GM12878 (cell line): Measurements from ENCODE around the gene SNED1. TPM values are rescaled to one million over a fixed set of nuclear protein-coding genes. Genes with fewer than 3 reads are reported as not detected.

Experiments used
- ATAC-seq: fragments of 200-7000 bp; cut with Tn5 transposase; 3 replicates; pipeline ENCODE4 v1.9.1; 2020; ENCODE audit warnings: mild to moderate bottlenecking, moderate library complexity
- BruUV-seq: library from RNA; stranded (reverse); fragments of 400-500 nt; replicated peaks from 2 replicates; lab custom pipeline; 2021; lab: Mats Ljungman, UMichigan
- CTCF ChIA-PET: fragments of 300-600 bp; sonication (Branson Sonifier 250); formaldehyde crosslinking; extraction: SDS; loops from one replicate; lab custom pipeline; 2021; ENCODE audit warnings: inconsistent platforms; lab: Yijun Ruan, JAX
- POLR2A ChIA-PET: fragments of 350-600 bp; formaldehyde crosslinking; extraction: SDS; loops from one replicate; lab custom pipeline; 2021; ENCODE audit warnings: inconsistent platforms; lab: Charles Lee
- RAD21 ChIA-PET: fragments of 300-600 bp; sonication (Branson Sonifier 250); formaldehyde crosslinking; loops from one replicate; lab custom pipeline; 2023; ENCODE audit warnings: antibody characterized with exemption; ENCODE audit not compliant: unreplicated experiment; lab: Charles Lee
- SMC1A ChIA-PET: fragments of 300-600 bp; sonication (Branson Sonifier 250); formaldehyde crosslinking; loops from one replicate; lab custom pipeline; 2023; ENCODE audit not compliant: unreplicated experiment, uncharacterized antibody; lab: Charles Lee
- DNase-seq: peaks from one replicate; pipeline ENCODE4 v3.0.0-alpha.2; 2011; ENCODE audit warnings: low read depth, low spot score
- FAIRE-seq: peaks from 3 replicates; lab custom pipeline; 2011; peaks lifted over from hg19 to GRCh38; lab: Jason Lieb, UNC
- H2AFZ ChIP-seq: 2 replicates; pipeline ENCODE4 v1.6.0; 2011; ENCODE audit warnings: low read depth, low read length, control low read depth; ENCODE audit not compliant: control insufficient read depth
- H3K27ac ChIP-seq: 2 replicates; pipeline ENCODE4 v1.5.1; 2011; ENCODE audit warnings: control low read depth; ENCODE audit not compliant: control insufficient read depth, insufficient read depth
- H3K27me3 ChIP-seq, 2 experiments: replicated peaks in 1 of 2; 2 replicates each; pipeline versions ENCODE4 v1.6.0 to v1.6.1; 2011; ENCODE audit warnings: low read length in 1 of 2; ENCODE audit not compliant: control insufficient read depth in 2 of 2, insufficient read depth in 2 of 2
- H3K36me3 ChIP-seq, 2 experiments: 2 replicates each; pipeline ENCODE4 v1.5.1; 2011; ENCODE audit warnings: low read length in 1 of 2; ENCODE audit not compliant: control insufficient read depth in 2 of 2, insufficient read depth in 2 of 2
- H3K4me1 ChIP-seq: 2 replicates; pipeline ENCODE4 v1.6.1; 2011; ENCODE audit warnings: mild to moderate bottlenecking, low read length, moderate library complexity, mixed read lengths; ENCODE audit not compliant: control insufficient read depth, insufficient read depth
- H3K4me2 ChIP-seq: 2 replicates; pipeline ENCODE4 v1.6.0; 2011; ENCODE audit warnings: control low read depth; ENCODE audit not compliant: control insufficient read depth, insufficient read depth
- H3K4me3 ChIP-seq: fragments of 200-600 bp; sonication (generic); 2 replicates; pipeline ENCODE4 v1.5.1; 2016
- H3K79me2 ChIP-seq: 2 replicates; pipeline ENCODE4 v1.6.0; 2011; ENCODE audit warnings: low read length; ENCODE audit not compliant: control insufficient read depth, insufficient read depth
- H3K9ac ChIP-seq: 2 replicates; pipeline ENCODE4 v1.8.0; 2011; ENCODE audit warnings: low read length, control low read depth, mixed read lengths; ENCODE audit not compliant: control insufficient read depth, insufficient read depth
- H3K9me3 ChIP-seq: replicated peaks from 3 replicates; pipeline ENCODE4 v1.5.1; 2011; ENCODE audit warnings: mild to moderate bottlenecking, low read length; ENCODE audit not compliant: control insufficient read depth, insufficient read depth
- H4K20me1 ChIP-seq: 2 replicates; pipeline ENCODE4 v1.6.0; 2011; ENCODE audit not compliant: control insufficient read depth, insufficient read depth
- BHLHE40 ChIP-seq, 2 experiments: fragments of 450-650 bp in 1 of 2; IDR thresholded peaks; 2 replicates each; pipeline ENCODE4 v1.6.1; 2011 to 2017; ENCODE audit warnings: low read depth in 2 of 2, borderline replicate concordance in 1 of 2, improper control_type of control experiment in 1 of 2, low read length in 1 of 2, mild to moderate bottlenecking in 1 of 2
- CBFB ChIP-seq: IDR thresholded peaks from 2 replicates; pipeline ENCODE4 v1.6.1; 2016; ENCODE audit warnings: antibody characterized with exemption, low read depth
- GATAD2B ChIP-seq: fragments of 450-650 bp; conservative IDR thresholded peaks from 2 replicates; pipeline ENCODE4 v1.6.1; 2017; ENCODE audit warnings: low read depth, mild to moderate bottlenecking, moderate library complexity
- HDAC2 ChIP-seq: fragments of 200-600 bp; sonication (generic); IDR thresholded peaks from 2 replicates; pipeline ENCODE4 v1.6.1; 2017
- HDGF ChIP-seq: fragments of 450-650 bp; IDR thresholded peaks from 2 replicates; pipeline ENCODE4 v1.6.1; 2016; ENCODE audit warnings: antibody characterized with exemption
- IRF3 ChIP-seq: fragments of 450-650 bp; IDR thresholded peaks from 2 replicates; pipeline ENCODE4 v1.6.1; 2014; ENCODE audit warnings: mild to moderate bottlenecking
- IRF5 ChIP-seq: fragments of 450-650 bp; IDR thresholded peaks from 2 replicates; pipeline ENCODE4 v1.6.1; 2017; ENCODE audit warnings: borderline replicate concordance
- JUNB ChIP-seq: IDR thresholded peaks from 2 replicates; pipeline ENCODE4 v1.6.1; 2016; ENCODE audit warnings: antibody characterized with exemption, mild to moderate bottlenecking
- JUND ChIP-seq: IDR thresholded peaks from 2 replicates; pipeline ENCODE4 v1.6.1; 2012; ENCODE audit warnings: low read depth, mild to moderate bottlenecking, low read length, improper control_type of control experiment, moderate library complexity
- MEF2B ChIP-seq: fragments of 450-650 bp; IDR thresholded peaks from 2 replicates; pipeline ENCODE4 v1.6.1; 2018; ENCODE audit warnings: mild to moderate bottlenecking, moderate library complexity; ENCODE audit not compliant: partially characterized antibody, poor library complexity, severe bottlenecking
- MTA2 ChIP-seq: fragments of 450-650 bp; IDR thresholded peaks from 2 replicates; pipeline ENCODE4 v1.6.1; 2016; ENCODE audit warnings: low read depth, mild to moderate bottlenecking, moderate library complexity
- NFXL1 ChIP-seq: fragments of 450-650 bp; IDR thresholded peaks from 2 replicates; pipeline ENCODE4 v1.6.1; 2017; ENCODE audit warnings: antibody characterized with exemption, mild to moderate bottlenecking, borderline replicate concordance
- NKRF ChIP-seq: fragments of 450-650 bp; conservative IDR thresholded peaks from 2 replicates; pipeline ENCODE4 v1.6.1; 2017; ENCODE audit warnings: mild to moderate bottlenecking, moderate library complexity
- PAX8 ChIP-seq: fragments of 450-650 bp; IDR thresholded peaks from 2 replicates; pipeline ENCODE4 v1.6.1; 2017; ENCODE audit warnings: mild to moderate bottlenecking, moderate library complexity
- POU2F2 ChIP-seq: IDR thresholded peaks from 3 replicates; pipeline ENCODE4 v1.6.1; 2011; ENCODE audit warnings: low read depth, mild to moderate bottlenecking, low read length, borderline replicate concordance
- RAD21 ChIP-seq: IDR thresholded peaks from 2 replicates; pipeline ENCODE4 v1.6.1; 2011; ENCODE audit warnings: mild to moderate bottlenecking, low read depth, low read length, moderate library complexity; ENCODE audit not compliant: insufficient read depth
- SUZ12 ChIP-seq: fragments of 200-600 bp; sonication (generic); IDR thresholded peaks from one replicate; pipeline ENCODE4 v1.6.1; 2018; ENCODE audit warnings: antibody characterized with exemption, mild to moderate bottlenecking; ENCODE audit not compliant: unreplicated experiment
- TBL1XR1 ChIP-seq: IDR thresholded peaks from 2 replicates; pipeline ENCODE4 v1.6.1; 2012; ENCODE audit warnings: low read depth, low read length, improper control_type of control experiment
- ZNF384 ChIP-seq: IDR thresholded peaks from 2 replicates; pipeline ENCODE4 v1.6.1; 2012; ENCODE audit warnings: low read depth, mild to moderate bottlenecking, low read length, improper control_type of control experiment, borderline replicate concordance
- WGBS: methylation state at CpG from one replicate; pipeline ENCODE4 v1.1.6; 2016; ENCODE audit warnings: low lambda C conversion rate; ENCODE audit not compliant: insufficient replicate concordance, insufficient coverage; ENCODE audit errors: missing lambda C conversion rate; 5-methylcytosine and 5-hydroxymethylcytosine counted together
- in situ Hi-C: fragments of 300-500 bp; cut with MboI; formaldehyde crosslinking; loops from 9 replicates; pipeline ENCODE4 v1.14.3; 2018; ENCODE audit warnings: mixed read lengths
- intact Hi-C: fragments of 100-400 bp; cut with micrococcal nuclease; formaldehyde crosslinking; loops from one replicate; pipeline ENCODE4 v1.14.2; 2022; ENCODE audit not compliant: unreplicated experiment
- polyA plus RNA-seq, 11 experiments: library from polyadenylated mRNA; depleted of rRNA in 4 of 11; unstranded in 6 of 11; stranded (reverse) in 5 of 11; fragments of >200 nt; fragmentation: Nextera tagmentation in 4 of 11; fragmentation: Illumina TruSeq in 1 of 11; extraction: Ambion mirVana in 4 of 11; extraction: Trizol in 1 of 11; gene quantifications; 1 replicate in 1 of 11; 2 replicates in 10 of 11; pipeline versions ENCODE4 v1.2.1 to v1.2.3, GENCODE V29; 2011 to 2016; ENCODE audit warnings: inconsistent platforms in 2 of 11, missing spikeins in 2 of 11, low read depth in 1 of 11
- total RNA-seq, 4 experiments: library from RNA; depleted of rRNA in 3 of 4; stranded (reverse); fragments of >200 nt in 3 of 4; fragmentation: Illumina TruSeq in 1 of 4; extraction: Trizol in 1 of 4; gene quantifications; 2 replicates each; pipeline versions ENCODE4 v1.2.1 to v1.2.3, GENCODE V29; 2013 to 2021

SNED1 gene
- total and polyA plus RNA-seq, 10 of the 15 experiments (the other 5 are each of a cell fraction or from before 2014, with no cell fraction given): 0.05 to 8.4 (median 3.0) TPM

- ChIA-PET RAD21 (no interaction called here), POLR2A (no interaction called here), SMC1A (no interaction called here), CTCF (no interaction called here)
- no peaks in the 10 kb centered on the region for H3K79me2 ChIP-seq
- H3K9ac ChIP-seq: no peak overlapping the region
- H3K4me1 ChIP-seq: no peaks in the 10 kb centered on the region
- ATAC-seq (no peak), FAIRE-seq (no peak), DNase-seq (no peak)
- in situ Hi-C loops: no loop called here
- TF ChIP-seq SUZ12: no peak
- TF ChIP-seq RAD21: no peak
- no peak for TF ChIP-seq ZNF384
- TF ChIP-seq IRF3: no peak
- TF ChIP-seq TBL1XR1: no peak
- TF ChIP-seq MTA2: no peak
- TF ChIP-seq IRF5: no peak
- TF ChIP-seq BHLHE40 (IDR thresholded peaks at IDR 0.05; ENCODE audit: borderline replicate concordance in 1 of 2, low read depth in 2 of 2, low read length in 1 of 2): no peak
- TF ChIP-seq MEF2B: no peak
- no peak for TF ChIP-seq JUNB
- TF ChIP-seq CBFB: no peak
- TF ChIP-seq HDAC2: no peak
- TF ChIP-seq NFXL1: no peak
- TF ChIP-seq PAX8: no peak
- TF ChIP-seq JUND: no peak
- TF ChIP-seq POU2F2: no peak
- TF ChIP-seq GATAD2B: no peak
- TF ChIP-seq HDGF: no peak
- TF ChIP-seq NKRF: no peak
- 66% methylated on average over 13 of the region's 13 CpGs for WGBS
- no peak overlapping the region for H3K27ac ChIP-seq
- H3K36me3 ChIP-seq: peaks cover 0 to 3% of the 10 kb centered on the region in 2 experiments; a peak in 1 of 4 replicates
- intact Hi-C loops: no loop called here
- H3K4me3 ChIP-seq: no peak overlapping the region
- H3K9me3 ChIP-seq: no peaks in the 10 kb centered on the region
- no TSS peak for BruUV-seq
- no peaks in the 10 kb centered on the region; a peak in 1 of 4 replicates for H3K27me3 ChIP-seq
- no peak overlapping the region for H3K4me2 ChIP-seq
- no peak overlapping the region for H2AFZ ChIP-seq
- no peaks in the 10 kb centered on the region for H4K20me1 ChIP-seq
These were observed 71.9 kb downstream of the SNED1 start for GRCh38 chr2:241070361-241070760.
